Peyer's patch (tissue), 4 donors: Measurements from ENCODE around the gene HACD2.
"Not testable (repeated sequence)": the region's sequence is repeated elsewhere in the genome, so short reads cannot be mapped to it uniquely, and the experiment has no call there.

Experiments
- CTCF ChIP-seq, 6 experiments: fragments of 450-650 bp in 4 of 6; fragments of 200-600 bp in 2 of 6; sonication (generic) in 1 of 6; IDR thresholded peaks; one replicate each; pipeline ENCODE4 v1.5.1; 2017 to 2019; ENCODE audit warnings: antibody characterized with exemption in 6 of 6, mild to moderate bottlenecking in 3 of 6, moderate library complexity in 1 of 6
- POLR2A ChIP-seq, 2 donors: fragments of 450-650 bp; IDR thresholded peaks; one replicate each; pipeline ENCODE4 v1.5.1; 2017; ENCODE audit warnings: antibody characterized with exemption in 2 of 2, mild to moderate bottlenecking in 2 of 2, moderate library complexity in 2 of 2

DNA sequence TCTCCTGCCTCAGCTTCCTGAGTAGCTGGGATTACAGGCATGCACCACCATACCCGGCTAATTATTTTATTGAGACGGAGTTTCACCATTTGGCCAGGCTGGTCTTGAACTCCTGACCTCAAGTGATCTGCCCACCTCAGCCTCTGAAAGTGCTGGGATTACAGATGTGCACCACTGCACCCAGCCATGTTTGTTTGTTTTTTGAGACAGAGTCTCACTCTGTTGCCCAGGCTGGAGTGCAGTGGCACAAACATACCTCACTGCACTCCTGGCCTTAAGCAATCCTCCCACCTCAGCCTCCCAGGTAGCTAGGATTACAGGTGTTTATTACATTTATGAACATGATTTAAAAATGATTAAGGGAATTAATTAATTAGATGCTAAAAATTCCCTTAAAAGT is 18.3 kb upstream of the HACD2 start:
- not testable (repeated sequence) for TF ChIP-seq CTCF, POLR2A (IDR thresholded peaks at IDR 0.05)
